HG02943 (cell line): ENCODE measurements around the gene GRM7.

ENCODE experiments used
- ATAC-seq: cut with Tn5 transposase; IDR thresholded peaks from one replicate; pipeline ENCODE4 v1.9.1; 2021; ENCODE audit warnings: mild to moderate bottlenecking, low read depth, moderate library complexity; ENCODE audit not compliant: unreplicated experiment

The GRM7 gene

GRCh38 chr3:7112523-7113056 lies 251.7 kb downstream of the GRM7 start:
- no peak for ATAC-seq

GRCh38 chr3:7144697-7145308 lies 283.9 kb downstream of the GRM7 start:
- no peak for ATAC-seq

- ATAC-seq = no peak
Observed at GRCh38 chr3:7146529-7146928, 285.6 kb downstream of the GRM7 start.

GRCh38 chr3:7158516-7158915 lies 297.6 kb downstream of the GRM7 start:
- no peak for ATAC-seq

- no peak for ATAC-seq
Observed at GRCh38 chr3:7160689-7161088, 299.8 kb downstream of the GRM7 start.

- ATAC-seq = no peak
Observed at GRCh38 chr3:7166460-7166859, 305.5 kb downstream of the GRM7 start.

- ATAC-seq = no peak
Observed at GRCh38 chr3:7171493-7171892, 310.6 kb downstream of the GRM7 start.

GRCh38 chr3:7172996-7173395 lies 312.1 kb downstream of the GRM7 start:
- no peak for ATAC-seq

GRCh38 chr3:7188551-7188950 lies 327.6 kb downstream of the GRM7 start:
- ATAC-seq = no peak

- peak; percentile 70 for ATAC-seq
Observed at GRCh38 chr3:7190095-7190494, 329.2 kb downstream of the GRM7 start.

- no peak for ATAC-seq
Observed at GRCh38 chr3:7193269-7193668, 332.4 kb downstream of the GRM7 start.

- no peak for ATAC-seq
Observed at GRCh38 chr3:7194071-7194835, 333.3 kb downstream of the GRM7 start.

GRCh38 chr3:7195934-7196333 lies 335.0 kb downstream of the GRM7 start:
- ATAC-seq = no peak

GRCh38 chr3:7201784-7202183 lies 340.9 kb downstream of the GRM7 start:
- ATAC-seq = no peak

GRCh38 chr3:7203969-7204847 lies 343.3 kb downstream of the GRM7 start:
- peak; percentile 48 for ATAC-seq

- ATAC-seq = peak; percentile 55
Observed at GRCh38 chr3:7204848-7205156, 343.9 kb downstream of the GRM7 start.

- peak; percentile 26 for ATAC-seq
Observed at GRCh38 chr3:7205535-7205934, 344.6 kb downstream of the GRM7 start.

- ATAC-seq = peak; percentile 49
Observed at GRCh38 chr3:7205962-7206361, 345.0 kb downstream of the GRM7 start.

- no peak for ATAC-seq
Observed at GRCh38 chr3:7207125-7207524, 346.2 kb downstream of the GRM7 start.

GRCh38 chr3:7207928-7208327 lies 347.0 kb downstream of the GRM7 start:
- ATAC-seq = no peak

- ATAC-seq = no peak
Observed at GRCh38 chr3:7209098-7209497, 348.2 kb downstream of the GRM7 start.
